ENCODE measurements around the gene BMP8A. TPM values are rescaled to one million over a fixed set of nuclear protein-coding genes. Genes with fewer than 3 reads are reported as not detected.
"Not testable (repeated sequence)": the region's sequence is repeated elsewhere in the genome, so short reads cannot be mapped to it uniquely, and the experiment has no call there.

Gene BMP8A
- polyA plus RNA-seq, 3 donors, result not detected

- H3K36me3 ChIP-seq (replicated peaks in 1 of 2; ENCODE audit: control insufficient read depth in 1 of 2, insufficient read depth in 2 of 2, low read length in 2 of 2); DNase-seq; H3K4me1 ChIP-seq (ENCODE audit: control insufficient read depth in 1 of 2, insufficient read depth in 2 of 2, low read length in 2 of 2); H3K4me1 Mint-ChIP-seq; H3K36me3 Mint-ChIP-seq; H3K4me3 ChIP-seq (replicated peaks in 1 of 3; ENCODE audit: low read depth in 2 of 3, low read length in 3 of 3); H3K27ac ChIP-seq (ENCODE audit: low read depth in 1 of 2, low read length in 2 of 2); H3K79me2 ChIP-seq (ENCODE audit: insufficient read depth, low read length); H3K9ac ChIP-seq (ENCODE audit: insufficient read depth, low read length, poor library complexity, severe bottlenecking); H3K27ac Mint-ChIP-seq; H3K4me3 Mint-ChIP-seq; H3K9me3 ChIP-seq (replicated peaks in 1 of 2; ENCODE audit: control insufficient read depth in 1 of 2, insufficient read depth in 1 of 2, low read length in 2 of 2); intact Hi-C loops (cut with micrococcal nuclease); H3K4me2 ChIP-seq (replicated peaks; ENCODE audit: extremely low read depth, low read length, poor library complexity, severe bottlenecking); H4K20me1 ChIP-seq (ENCODE audit: insufficient read depth, low read length); H2AFZ ChIP-seq (ENCODE audit: insufficient read depth, low read depth, low read length, poor library complexity, severe bottlenecking); H3K27me3 ChIP-seq (ENCODE audit: control insufficient read depth in 2 of 2, insufficient read depth in 2 of 2, low read length in 2 of 2); H3K9me3 Mint-ChIP-seq: not testable (repeated sequence)
- peaks cover 0 to 11% (median 5%) of the 10 kb centered on the region in 3 donors for H3K27me3 Mint-ChIP-seq (ENCODE audit: low read depth in 3 of 3)
- WGBS (ENCODE audit: insufficient coverage), result no CpG with 5 or more reads among the region's 7 CpGs
Measured at GRCh38 chr1:39517936-39518335, 26.5 kb downstream of the BMP8A start.

- H3K27me3 Mint-ChIP-seq (ENCODE audit: low read depth in 3 of 3); H3K79me2 ChIP-seq (ENCODE audit: insufficient read depth, low read length); DNase-seq; H3K27me3 ChIP-seq (ENCODE audit: control insufficient read depth in 2 of 2, insufficient read depth in 2 of 2, low read length in 2 of 2); H3K4me3 Mint-ChIP-seq; H4K20me1 ChIP-seq (ENCODE audit: insufficient read depth, low read length); H3K4me1 ChIP-seq (ENCODE audit: control insufficient read depth in 1 of 2, insufficient read depth in 2 of 2, low read length in 2 of 2); H3K4me1 Mint-ChIP-seq; H3K27ac ChIP-seq (ENCODE audit: low read depth in 1 of 2, low read length in 2 of 2); H3K36me3 ChIP-seq (replicated peaks in 1 of 2; ENCODE audit: control insufficient read depth in 1 of 2, insufficient read depth in 2 of 2, low read length in 2 of 2); H3K9me3 Mint-ChIP-seq; H3K4me3 ChIP-seq (replicated peaks in 1 of 3; ENCODE audit: low read depth in 2 of 3, low read length in 3 of 3); H3K36me3 Mint-ChIP-seq; H2AFZ ChIP-seq (ENCODE audit: insufficient read depth, low read depth, low read length, poor library complexity, severe bottlenecking); H3K4me2 ChIP-seq (replicated peaks; ENCODE audit: extremely low read depth, low read length, poor library complexity, severe bottlenecking); intact Hi-C loops (cut with micrococcal nuclease); H3K9me3 ChIP-seq (replicated peaks in 1 of 2; ENCODE audit: control insufficient read depth in 1 of 2, insufficient read depth in 1 of 2, low read length in 2 of 2); H3K9ac ChIP-seq (ENCODE audit: insufficient read depth, low read length, poor library complexity, severe bottlenecking): not testable (repeated sequence)
- no CpG with 5 or more reads among the region's 5 CpGs for WGBS (ENCODE audit: insufficient coverage)
- peak overlapping the region in 1 of 7 donors; percentile 40 for H3K27ac Mint-ChIP-seq
Measured at GRCh38 chr1:39519376-39519775, 27.9 kb downstream of the BMP8A start.

DNA sequence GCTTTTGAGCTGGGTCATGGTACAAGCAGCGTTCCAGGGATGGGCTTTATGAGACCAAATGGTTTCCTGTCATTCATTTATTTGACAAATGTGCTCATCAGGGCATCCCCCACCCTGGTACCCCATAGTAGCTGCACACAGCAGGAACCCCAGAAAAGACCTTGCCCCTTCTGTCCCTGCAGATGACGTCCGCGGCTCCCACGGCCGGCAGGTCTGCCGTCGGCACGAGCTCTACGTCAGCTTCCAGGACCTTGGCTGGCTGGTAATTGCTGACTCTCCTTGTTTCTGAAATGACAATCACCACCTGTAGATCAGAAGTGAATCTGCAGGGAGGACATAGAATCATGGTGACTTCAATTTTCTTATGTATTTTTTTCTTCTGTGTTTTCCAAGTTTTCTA lies 30.8 kb downstream of the BMP8A start:
- H3K9ac ChIP-seq (ENCODE audit: insufficient read depth, low read length, poor library complexity, severe bottlenecking); H3K4me3 Mint-ChIP-seq; H3K27me3 ChIP-seq (ENCODE audit: control insufficient read depth in 2 of 2, insufficient read depth in 2 of 2, low read length in 2 of 2); H3K79me2 ChIP-seq (ENCODE audit: insufficient read depth, low read length); H3K27ac ChIP-seq (ENCODE audit: low read depth in 1 of 2, low read length in 2 of 2); H3K9me3 Mint-ChIP-seq; DNase-seq; H2AFZ ChIP-seq (ENCODE audit: insufficient read depth, low read depth, low read length, poor library complexity, severe bottlenecking); H3K4me3 ChIP-seq (replicated peaks in 1 of 3; ENCODE audit: low read depth in 2 of 3, low read length in 3 of 3); H3K27me3 Mint-ChIP-seq (ENCODE audit: low read depth in 3 of 3); H3K36me3 ChIP-seq (replicated peaks in 1 of 2; ENCODE audit: control insufficient read depth in 1 of 2, insufficient read depth in 2 of 2, low read length in 2 of 2); H3K4me1 ChIP-seq (ENCODE audit: control insufficient read depth in 1 of 2, insufficient read depth in 2 of 2, low read length in 2 of 2); H4K20me1 ChIP-seq (ENCODE audit: insufficient read depth, low read length); H3K4me2 ChIP-seq (replicated peaks; ENCODE audit: extremely low read depth, low read length, poor library complexity, severe bottlenecking); H3K9me3 ChIP-seq (replicated peaks in 1 of 2; ENCODE audit: control insufficient read depth in 1 of 2, insufficient read depth in 1 of 2, low read length in 2 of 2); intact Hi-C loops (cut with micrococcal nuclease); H3K4me1 Mint-ChIP-seq: not testable (repeated sequence)
- no CpG with 5 or more reads among the region's 10 CpGs for WGBS (ENCODE audit: insufficient coverage)
- peak overlapping the region in 1 of 7 donors; percentile 35 for H3K27ac Mint-ChIP-seq
- H3K36me3 Mint-ChIP-seq, result peaks cover 8 to 16% of the 10 kb centered on the region in 2 donors

Data from CD14-positive monocyte (primary cell).